SU-DHL-6 (cell line): Measurements from ENCODE around the gene ATP6V1B1.

Experiments used
- EZH2phosphoT487 ChIP-seq: fragments of 200-600 bp; sonication (generic), shearing (Covaris generic); conservative IDR thresholded peaks from 2 replicates; pipeline ENCODE4 v1.6.1; 2018; ENCODE audit warnings: mild to moderate bottlenecking, antibody characterized with exemption, low read length, moderate library complexity, mixed read lengths
- TF ChIP-seq, protein P1 (sequence below): fragments of 200-600 bp; sonication (generic); IDR thresholded peaks from one replicate; pipeline ENCODE4 v1.5.1; 2017; ENCODE audit warnings: antibody characterized with exemption, mild to moderate bottlenecking, low read length, moderate library complexity; ENCODE audit not compliant: insufficient read depth, poor library complexity, severe bottlenecking

DNA sequence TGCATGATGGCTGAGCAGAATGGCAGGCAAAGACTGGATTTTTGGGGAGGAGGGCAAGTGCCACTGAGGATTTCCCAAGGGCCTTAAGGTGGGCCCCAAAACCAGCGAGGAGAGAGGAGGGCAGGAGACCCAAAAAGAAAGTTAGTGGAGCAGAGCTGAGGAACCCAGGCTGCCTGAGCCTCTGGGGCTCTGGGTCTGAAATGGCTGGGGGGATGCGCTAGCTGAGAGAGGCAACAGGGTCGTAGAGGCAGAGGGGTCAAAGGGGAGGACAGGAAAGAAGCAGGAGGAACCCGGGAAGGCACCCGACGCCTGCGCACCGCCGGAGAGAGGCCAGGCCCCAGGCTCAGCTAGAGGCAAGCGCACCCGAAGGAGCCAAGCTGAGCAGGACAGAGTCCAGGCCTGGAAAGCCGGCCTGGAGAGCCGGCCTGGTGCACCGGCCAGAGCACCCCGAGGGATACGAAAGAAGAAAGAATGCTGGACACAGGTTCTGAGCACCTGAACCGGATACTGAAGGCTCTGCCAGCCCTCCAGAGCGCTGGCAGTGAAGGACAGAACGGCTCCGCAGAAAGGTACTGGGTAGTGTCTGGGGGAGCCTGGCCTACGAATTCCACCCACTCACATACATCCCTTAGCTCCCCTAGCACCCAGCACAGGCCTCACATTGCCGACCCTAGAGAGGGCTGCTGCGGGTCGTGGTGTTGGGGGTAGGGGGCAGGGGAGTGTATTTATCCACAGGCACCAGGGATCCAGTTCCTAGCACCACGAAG is 39.5 kb upstream of the ATP6V1B1 start:
- TF ChIP-seq, protein P1, sequence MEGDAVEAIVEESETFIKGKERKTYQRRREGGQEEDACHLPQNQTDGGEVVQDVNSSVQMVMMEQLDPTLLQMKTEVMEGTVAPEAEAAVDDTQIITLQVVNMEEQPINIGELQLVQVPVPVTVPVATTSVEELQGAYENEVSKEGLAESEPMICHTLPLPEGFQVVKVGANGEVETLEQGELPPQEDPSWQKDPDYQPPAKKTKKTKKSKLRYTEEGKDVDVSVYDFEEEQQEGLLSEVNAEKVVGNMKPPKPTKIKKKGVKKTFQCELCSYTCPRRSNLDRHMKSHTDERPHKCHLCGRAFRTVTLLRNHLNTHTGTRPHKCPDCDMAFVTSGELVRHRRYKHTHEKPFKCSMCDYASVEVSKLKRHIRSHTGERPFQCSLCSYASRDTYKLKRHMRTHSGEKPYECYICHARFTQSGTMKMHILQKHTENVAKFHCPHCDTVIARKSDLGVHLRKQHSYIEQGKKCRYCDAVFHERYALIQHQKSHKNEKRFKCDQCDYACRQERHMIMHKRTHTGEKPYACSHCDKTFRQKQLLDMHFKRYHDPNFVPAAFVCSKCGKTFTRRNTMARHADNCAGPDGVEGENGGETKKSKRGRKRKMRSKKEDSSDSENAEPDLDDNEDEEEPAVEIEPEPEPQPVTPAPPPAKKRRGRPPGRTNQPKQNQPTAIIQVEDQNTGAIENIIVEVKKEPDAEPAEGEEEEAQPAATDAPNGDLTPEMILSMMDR = no peak
- TF ChIP-seq EZH2phosphoT487 = no peak
